Kidney (tissue), 14 donors: ENCODE data around the gene ZMYND15. TPM values are rescaled to one million over a fixed set of nuclear protein-coding genes. Genes with fewer than 3 reads are reported as not detected.

Experiments used
- DNase-seq, 5 donors: peaks; one replicate each; pipeline ENCODE4 v3.0.0-alpha.2; 2013 to 2020
- FAIRE-seq: peaks from 2 replicates; lab custom pipeline; 2012; peaks lifted over from hg19 to GRCh38; lab: Jason Lieb, UNC
- H3K27ac ChIP-seq, 2 donors: one replicate each; pipeline ENCODE4 v1.7.0; 2013; ENCODE audit warnings: low read depth in 2 of 2, low read length in 2 of 2, inconsistent platforms in 1 of 2
- H3K27me3 ChIP-seq: one replicate; pipeline ENCODE4 v1.7.1; 2013; ENCODE audit warnings: low read length, inconsistent platforms; ENCODE audit not compliant: control insufficient read depth, insufficient read depth
- H3K36me3 ChIP-seq, 3 donors: one replicate each; pipeline versions ENCODE4 v1.7.0 to v1.7.1; 2013; ENCODE audit warnings: low read length in 3 of 3, control low read depth in 1 of 3, inconsistent platforms in 1 of 3; ENCODE audit not compliant: insufficient read depth in 3 of 3, control insufficient read depth in 2 of 3
- H3K4me1 ChIP-seq, 3 donors: one replicate each; pipeline versions ENCODE4 v1.7.0 to v1.7.1; 2013; ENCODE audit warnings: low read length in 3 of 3, inconsistent platforms in 1 of 3, low read depth in 1 of 3; ENCODE audit not compliant: control insufficient read depth in 2 of 3, insufficient read depth in 2 of 3
- H3K4me3 ChIP-seq, 3 donors: one replicate each; pipeline versions ENCODE4 v1.7.0 to v1.8.1; 2013; ENCODE audit warnings: low read length in 3 of 3, control low read depth in 1 of 3, inconsistent platforms in 1 of 3
- H3K9ac ChIP-seq, 3 donors: one replicate each; pipeline versions ENCODE4 v1.7.0 to v1.7.1; 2013; ENCODE audit warnings: low read length in 3 of 3, control low read depth in 1 of 3, inconsistent platforms in 1 of 3
- H3K9me3 ChIP-seq, 3 donors: one replicate each; pipeline versions ENCODE4 v1.7.0 to v1.7.1; 2013; ENCODE audit warnings: low read length in 3 of 3, control low read depth in 1 of 3, inconsistent platforms in 1 of 3; ENCODE audit not compliant: control insufficient read depth in 2 of 3, insufficient read depth in 1 of 3
- intact Hi-C: fragments of 100-400 bp; cut with DNase I; formaldehyde crosslinking; loops from one replicate; pipeline ENCODE4 v1.11.1; 2022
- polyA plus RNA-seq: library from polyadenylated mRNA; stranded (reverse); fragments of 350-450 nt; fragmentation: Illumina TruSeq; extraction: RNeasy Lipid Tissue Mini Kit (QIAGEN cat#74804); gene quantifications from one replicate; pipeline ENCODE4 v1.2.3, GENCODE V29; 2014; ENCODE audit warnings: low read depth, low replicate concordance; ENCODE audit not compliant: insufficient read depth
- total RNA-seq: library from RNA; stranded (reverse); fragmentation: NEBNext Ultra II Directional; extraction: Animal tissue kit (Norgen Biotek cat#: 25700); gene quantifications from one replicate; pipeline ENCODE4 v1.2.1, GENCODE V29; 2021
- TF ChIP-seq, protein P1 (sequence below): IDR thresholded peaks from 3 replicates; pipeline ENCODE4 v1.5.1; 2012; ENCODE audit warnings: mild to moderate bottlenecking, moderate library complexity, borderline replicate concordance; ENCODE audit not compliant: insufficient read depth; ENCODE audit errors: extremely low read depth
- donor health status: control.
- donor health status: control.
- donor health status: control.
- donor health status: control.
- donor health status: control.
- donor health status: DM: yes; HTN: yes; CAD: no.
- donor health status: Normal renal cell carcinoma (clear cell type).

The ZMYND15 gene
- total and polyA plus RNA-seq, 2 donors from 2014 or later, result 1.3 to 5.1 TPM

GRCh38 chr17:4742629-4743028 is 3.0 kb downstream of the ZMYND15 start:
- Histone ChIP-seq H3K9ac (no peak overlapping the region), H3K27ac (no peak overlapping the region), H3K27me3 (peaks cover 11% of the 10 kb centered on the region), H3K36me3 (no peaks in the 10 kb centered on the region), H3K4me3 (no peak overlapping the region), H3K4me1 (peaks cover 0 to 6% (median 0%) of the 10 kb centered on the region in 3 donors), H3K9me3 (no peaks in the 10 kb centered on the region)
- DNase-seq, result peak in 1 of 5 donors; percentile 34
- TF ChIP-seq, protein P1, sequence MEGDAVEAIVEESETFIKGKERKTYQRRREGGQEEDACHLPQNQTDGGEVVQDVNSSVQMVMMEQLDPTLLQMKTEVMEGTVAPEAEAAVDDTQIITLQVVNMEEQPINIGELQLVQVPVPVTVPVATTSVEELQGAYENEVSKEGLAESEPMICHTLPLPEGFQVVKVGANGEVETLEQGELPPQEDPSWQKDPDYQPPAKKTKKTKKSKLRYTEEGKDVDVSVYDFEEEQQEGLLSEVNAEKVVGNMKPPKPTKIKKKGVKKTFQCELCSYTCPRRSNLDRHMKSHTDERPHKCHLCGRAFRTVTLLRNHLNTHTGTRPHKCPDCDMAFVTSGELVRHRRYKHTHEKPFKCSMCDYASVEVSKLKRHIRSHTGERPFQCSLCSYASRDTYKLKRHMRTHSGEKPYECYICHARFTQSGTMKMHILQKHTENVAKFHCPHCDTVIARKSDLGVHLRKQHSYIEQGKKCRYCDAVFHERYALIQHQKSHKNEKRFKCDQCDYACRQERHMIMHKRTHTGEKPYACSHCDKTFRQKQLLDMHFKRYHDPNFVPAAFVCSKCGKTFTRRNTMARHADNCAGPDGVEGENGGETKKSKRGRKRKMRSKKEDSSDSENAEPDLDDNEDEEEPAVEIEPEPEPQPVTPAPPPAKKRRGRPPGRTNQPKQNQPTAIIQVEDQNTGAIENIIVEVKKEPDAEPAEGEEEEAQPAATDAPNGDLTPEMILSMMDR, result no peak
- no peak for FAIRE-seq
- intact Hi-C loops, result no loop called here

DNA sequence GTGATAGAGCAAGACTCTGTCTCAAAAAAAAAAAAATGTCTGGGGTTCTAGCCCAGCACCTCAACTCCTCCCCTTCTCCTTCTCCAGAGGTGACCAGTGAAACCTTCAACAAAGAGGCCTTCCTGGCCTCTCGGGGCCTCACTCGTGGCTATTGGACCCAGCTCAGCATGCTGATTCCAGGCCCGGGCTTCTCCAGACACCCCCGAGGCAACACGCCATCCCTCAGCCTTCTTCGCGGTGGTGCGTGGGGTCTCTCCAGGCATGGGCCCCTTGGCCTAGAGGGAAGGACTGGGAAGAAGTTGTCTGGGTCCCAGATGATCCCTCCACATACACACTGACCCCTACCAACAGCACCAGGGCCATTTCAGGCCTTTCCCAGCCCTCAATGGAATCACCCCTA is 3.6 kb downstream of the ZMYND15 start:
- H3K4me1 ChIP-seq, result peaks cover 0 to 5% (median 0%) of the 10 kb centered on the region in 3 donors
- H3K9ac ChIP-seq, result no peak overlapping the region
- FAIRE-seq, result no peak
- TF ChIP-seq, protein P1, result no peak
- no peak overlapping the region for H3K27ac ChIP-seq
- DNase-seq, result peak in 1 of 5 donors; percentile 67
- intact Hi-C loops, result no loop called here
- H3K4me3 ChIP-seq, result no peak overlapping the region
- no peaks in the 10 kb centered on the region for H3K36me3 ChIP-seq
- H3K27me3 ChIP-seq, result peaks cover 9% of the 10 kb centered on the region
- no peaks in the 10 kb centered on the region for H3K9me3 ChIP-seq

GRCh38 chr17:4743898-4744297 is 4.3 kb downstream of the ZMYND15 start:
- TF ChIP-seq, protein P1, result no peak
- peaks cover 0 to 7% (median 0%) of the 10 kb centered on the region in 3 donors for H3K4me1 ChIP-seq
- no peak overlapping the region for H3K27ac ChIP-seq
- FAIRE-seq, result no peak
- intact Hi-C loops, result no loop called here
- peaks cover 2% of the 10 kb centered on the region for H3K27me3 ChIP-seq
- H3K9ac ChIP-seq, result no peak overlapping the region
- no peaks in the 10 kb centered on the region for H3K9me3 ChIP-seq
- no peak overlapping the region for H3K4me3 ChIP-seq
- peak in 1 of 5 donors; percentile 55 for DNase-seq
- no peaks in the 10 kb centered on the region for H3K36me3 ChIP-seq
